Loucy (cell line): Measurements from ENCODE around the gene ZFHX3.

ENCODE experiments used
- CTCF ChIP-seq: fragments of 200-600 bp; sonication (generic); conservative IDR thresholded peaks from 2 replicates; pipeline ENCODE4 v1.5.1; 2014; ENCODE audit warnings: mild to moderate bottlenecking, antibody characterized with exemption, low read length
- EZH2phosphoT487 ChIP-seq: fragments of 200-600 bp; IDR thresholded peaks from 2 replicates; pipeline ENCODE4 v1.6.1; 2018; ENCODE audit warnings: antibody characterized with exemption, mild to moderate bottlenecking, moderate library complexity, borderline replicate concordance

GRCh38 chr16:72938795-72939164 is 109.1 kb downstream of the ZFHX3 start:
- no peak for TF ChIP-seq CTCF
- no peak for TF ChIP-seq EZH2phosphoT487
